DND-41 (cell line): ENCODE results near the gene PPFIA1.

ENCODE experiments used
- EZH2 ChIP-seq: IDR thresholded peaks from 3 replicates; pipeline ENCODE4 v1.6.1; 2012; ENCODE audit warnings: borderline replicate concordance, low read depth, mild to moderate bottlenecking, moderate library complexity, low read length, inconsistent platforms; ENCODE audit not compliant: severe bottlenecking
- TF ChIP-seq, protein P1 (sequence below): IDR thresholded peaks from 2 replicates; pipeline ENCODE4 v1.5.1; 2012; ENCODE audit warnings: borderline replicate concordance, low read length, moderate library complexity, mild to moderate bottlenecking; ENCODE audit not compliant: poor library complexity, severe bottlenecking; ENCODE audit errors: extremely low read depth

DNA sequence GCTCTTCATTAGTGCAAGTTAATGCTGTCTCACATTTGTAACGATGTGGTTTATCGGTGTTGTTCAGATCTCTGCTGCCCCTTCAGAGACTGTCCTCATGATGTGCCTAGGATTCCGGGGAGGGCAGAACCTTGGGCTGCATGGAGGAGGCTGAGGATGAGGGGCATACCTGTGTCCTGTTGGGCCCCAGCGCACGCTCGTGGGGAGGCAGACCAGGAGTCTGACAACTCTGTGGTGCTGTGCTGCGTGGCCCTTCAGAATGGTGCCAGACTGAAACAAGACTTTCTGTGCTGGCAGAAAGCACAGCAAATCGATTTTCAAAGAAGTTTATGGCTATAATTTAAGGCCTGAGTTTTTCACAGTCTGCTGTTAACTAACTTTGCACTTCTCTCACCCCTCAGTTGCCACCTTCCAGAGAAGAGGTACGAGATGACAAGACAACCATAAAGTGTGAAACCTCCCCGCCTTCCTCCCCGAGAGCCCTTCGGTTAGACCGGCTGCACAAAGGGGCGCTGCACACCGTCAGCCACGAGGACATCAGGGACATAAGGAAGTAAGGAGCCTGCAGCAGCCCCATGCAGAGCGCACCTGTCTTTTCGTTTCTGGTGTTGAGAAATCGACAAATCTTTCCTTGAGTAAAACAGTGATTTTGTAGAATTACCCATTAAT lies 83.5 kb downstream of the PPFIA1 start:
- TF ChIP-seq, protein P1, sequence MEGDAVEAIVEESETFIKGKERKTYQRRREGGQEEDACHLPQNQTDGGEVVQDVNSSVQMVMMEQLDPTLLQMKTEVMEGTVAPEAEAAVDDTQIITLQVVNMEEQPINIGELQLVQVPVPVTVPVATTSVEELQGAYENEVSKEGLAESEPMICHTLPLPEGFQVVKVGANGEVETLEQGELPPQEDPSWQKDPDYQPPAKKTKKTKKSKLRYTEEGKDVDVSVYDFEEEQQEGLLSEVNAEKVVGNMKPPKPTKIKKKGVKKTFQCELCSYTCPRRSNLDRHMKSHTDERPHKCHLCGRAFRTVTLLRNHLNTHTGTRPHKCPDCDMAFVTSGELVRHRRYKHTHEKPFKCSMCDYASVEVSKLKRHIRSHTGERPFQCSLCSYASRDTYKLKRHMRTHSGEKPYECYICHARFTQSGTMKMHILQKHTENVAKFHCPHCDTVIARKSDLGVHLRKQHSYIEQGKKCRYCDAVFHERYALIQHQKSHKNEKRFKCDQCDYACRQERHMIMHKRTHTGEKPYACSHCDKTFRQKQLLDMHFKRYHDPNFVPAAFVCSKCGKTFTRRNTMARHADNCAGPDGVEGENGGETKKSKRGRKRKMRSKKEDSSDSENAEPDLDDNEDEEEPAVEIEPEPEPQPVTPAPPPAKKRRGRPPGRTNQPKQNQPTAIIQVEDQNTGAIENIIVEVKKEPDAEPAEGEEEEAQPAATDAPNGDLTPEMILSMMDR = no peak
- no peak for TF ChIP-seq EZH2
